ENCODE measurements around the gene LZIC. TPM values are rescaled to one million over a fixed set of nuclear protein-coding genes. Genes with fewer than 3 reads are reported as not detected.

The LZIC gene
- total and polyA plus RNA-seq, 2 of the 13 experiments (the other 11 are each of a cell fraction or from before 2014, with no cell fraction given) = 25.2 to 71.8 TPM

DNA sequence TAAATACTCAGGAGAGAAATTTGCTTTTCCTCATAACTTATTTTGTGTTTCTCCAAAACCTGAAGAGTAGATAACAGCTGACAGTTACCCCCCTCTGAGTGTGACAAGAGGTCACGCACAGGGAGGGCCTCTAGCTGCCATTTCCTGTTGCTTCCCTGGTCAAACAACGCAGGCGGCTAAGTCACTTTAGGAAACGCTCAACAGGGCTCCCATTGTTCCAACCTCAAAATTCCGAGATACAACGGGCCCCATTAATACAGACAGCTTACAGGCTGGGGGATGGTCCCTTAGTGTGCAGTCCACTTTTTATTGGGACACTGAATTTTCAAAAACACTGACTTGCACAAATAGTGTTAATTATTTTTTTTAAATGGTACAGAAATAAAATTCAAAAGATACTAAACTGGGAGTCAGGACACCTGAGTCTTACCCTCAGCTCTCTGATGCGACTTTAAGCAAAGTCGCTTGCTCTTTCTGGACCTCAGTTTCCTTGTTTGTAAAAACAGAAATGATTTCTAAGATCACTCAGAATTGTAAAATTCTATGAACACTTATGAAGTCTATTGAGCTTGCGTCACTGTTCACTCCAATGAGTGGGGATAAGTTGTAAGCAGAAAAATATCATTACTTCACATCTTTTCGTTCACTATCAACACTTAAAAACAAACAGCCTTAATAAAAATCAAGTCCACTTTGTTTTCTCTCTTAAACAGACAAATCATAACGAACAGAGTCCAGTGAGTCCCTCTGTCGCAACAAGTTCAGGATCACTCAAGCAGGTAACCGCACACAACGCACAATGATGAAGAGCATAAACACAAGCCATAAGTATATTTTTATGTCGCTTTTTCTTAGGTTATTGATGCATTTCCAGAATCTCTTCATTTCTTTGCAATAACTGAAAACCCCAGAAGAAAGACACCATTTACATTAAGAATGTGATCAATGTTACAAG, 13.5 kb downstream of the LZIC start (continued):
- TF ChIP-seq, protein P1, sequence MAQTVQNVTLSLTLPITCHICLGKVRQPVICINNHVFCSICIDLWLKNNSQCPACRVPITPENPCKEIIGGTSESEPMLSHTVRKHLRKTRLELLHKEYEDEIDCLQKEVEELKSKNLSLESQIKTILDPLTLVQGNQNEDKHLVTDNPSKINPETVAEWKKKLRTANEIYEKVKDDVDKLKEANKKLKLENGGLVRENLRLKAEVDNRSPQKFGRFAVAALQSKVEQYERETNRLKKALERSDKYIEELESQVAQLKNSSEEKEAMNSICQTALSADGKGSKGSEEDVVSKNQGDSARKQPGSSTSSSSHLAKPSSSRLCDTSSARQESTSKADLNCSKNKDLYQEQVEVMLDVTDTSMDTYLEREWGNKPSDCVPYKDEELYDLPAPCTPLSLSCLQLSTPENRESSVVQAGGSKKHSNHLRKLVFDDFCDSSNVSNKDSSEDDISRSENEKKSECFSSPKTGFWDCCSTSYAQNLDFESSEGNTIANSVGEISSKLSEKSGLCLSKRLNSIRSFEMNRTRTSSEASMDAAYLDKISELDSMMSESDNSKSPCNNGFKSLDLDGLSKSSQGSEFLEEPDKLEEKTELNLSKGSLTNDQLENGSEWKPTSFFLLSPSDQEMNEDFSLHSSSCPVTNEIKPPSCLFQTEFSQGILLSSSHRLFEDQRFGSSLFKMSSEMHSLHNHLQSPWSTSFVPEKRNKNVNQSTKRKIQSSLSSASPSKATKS (CRISPR knock-in tag; IDR thresholded peaks at IDR 0.05) = no peak
- no peak for TF ChIP-seq TEAD2 (CRISPR knock-in tag; IDR thresholded peaks at IDR 0.05)
- no peak for TF ChIP-seq KDM5B (CRISPR knock-in tag; IDR thresholded peaks at IDR 0.05; ENCODE audit: borderline replicate concordance)
- TF ChIP-seq ZNF879 (CRISPR knock-in tag; IDR thresholded peaks at IDR 0.05) = no peak
- TF ChIP-seq HMG20A (CRISPR knock-in tag; IDR thresholded peaks at IDR 0.05; ENCODE audit: borderline replicate concordance) = peak; percentile 70
- TF ChIP-seq ZNF556 (CRISPR knock-in tag; IDR thresholded peaks at IDR 0.05; ENCODE audit: borderline replicate concordance) = 0 out of 2 replicates have a peak, but pooled peaks have one; percentile 49

DNA sequence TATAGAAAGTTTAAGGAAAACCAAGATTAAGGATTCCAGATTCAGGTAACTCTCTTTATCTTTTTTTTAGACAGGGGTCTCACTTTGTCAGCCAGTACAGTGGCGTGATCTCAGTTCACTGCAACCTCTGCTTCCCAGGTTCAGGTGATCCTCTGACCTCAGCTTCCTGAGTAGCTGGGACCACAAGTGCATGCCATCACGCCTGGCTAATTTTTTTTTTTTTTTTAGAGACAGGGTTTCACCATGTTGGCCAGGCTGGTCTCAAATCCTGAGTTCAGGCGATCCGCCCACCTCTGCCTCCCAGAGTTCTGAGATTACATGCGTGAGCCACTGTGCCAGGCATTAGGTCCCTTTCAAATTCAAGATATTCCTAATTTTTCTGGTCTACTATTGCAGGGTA, 15.9 kb downstream of the LZIC start:
- Histone ChIP-seq H3K4me1 (ENCODE audit: insufficient read depth, low read length) (peaks cover 74% of the 10 kb centered on the region), H3K9ac (ENCODE audit: insufficient read depth, low read depth, low read length) (0 out of 2 replicates have a peak overlapping the region, but pooled peaks have one; percentile 15), H3K9me3 (ENCODE audit: low read length) (no peaks in the 10 kb centered on the region), H4K20me1 (ENCODE audit: insufficient read depth, low read length) (no peaks in the 10 kb centered on the region), H3K79me2 (ENCODE audit: insufficient read depth, low read length) (no peaks in the 10 kb centered on the region), H3K4me2 (ENCODE audit: low read depth, low read length) (no peak overlapping the region), H3K27ac (ENCODE audit: extremely low read length, insufficient read depth, low read length) (peak overlapping the region; percentile 51), H3K4me3 (replicated peaks in 1 of 3; ENCODE audit: insufficient read depth in 1 of 3, low read depth in 2 of 3, low read length in 3 of 3) (no peak overlapping the region), H3K27me3 (ENCODE audit: control insufficient read depth in 1 of 2, insufficient read depth in 2 of 2, low read length in 2 of 2) (no peaks in the 10 kb centered on the region), H2AFZ (ENCODE audit: low read length) (no peak overlapping the region), H3K36me3 (replicated peaks in 1 of 2; ENCODE audit: control insufficient read depth in 1 of 2, insufficient read depth in 2 of 2, low read length in 2 of 2) (0 out of 5 replicates have a peak, but pooled peaks cover 0 to 3% of the 10 kb centered on the region in 2 experiments)
- intact Hi-C loops (cut with micrococcal nuclease; ENCODE audit: unreplicated experiment) (no loop called here), in situ Hi-C loops (cut with HindIII; ENCODE audit: extremely low pct_ligation_motif_present, low pct_unique_long_range_greater_than_20kb) (no loop called here)
- no peak for ATAC-seq
- CTCF ChIA-PET (ENCODE audit: low intra/inter-chr PET ratio, low total read pairs) = no interaction called here
- FAIRE-seq = no peak
- WGBS (ENCODE audit: low lambda C conversion rate) = 78% methylated on average over 5 of the region's 5 CpGs
- DNase-seq (ENCODE audit: low spot score) = peak; percentile 42
- BruUV-seq (replicated peaks) = no TSS peak
- POLR2A ChIA-PET = interaction anchor here (9.7 kb wide), 1 partner anchor 13 kb away, joined by 130 read pairs; no protein-coding TSS in a partner anchor
- TF ChIP-seq ZBTB20 (CRISPR knock-in tag; IDR thresholded peaks at IDR 0.05; ENCODE audit: borderline replicate concordance, low read depth) = no peak
- peak; percentile 15; the same call in 1 of the 2 replicates for TF ChIP-seq ETV5 (CRISPR knock-in tag; IDR thresholded peaks at IDR 0.05; ENCODE audit: borderline replicate concordance)
- TF ChIP-seq KDM3A (CRISPR knock-in tag; IDR thresholded peaks at IDR 0.05; ENCODE audit: low read depth) = no peak
- no peak for TF ChIP-seq ZNF782 (CRISPR knock-in tag; IDR thresholded peaks at IDR 0.05; ENCODE audit: borderline replicate concordance)
- TF ChIP-seq ZBTB38 (CRISPR knock-in tag; IDR thresholded peaks at IDR 0.05) = peak; percentile 21; the same call in 1 of the 2 replicates
- no peak for TF ChIP-seq ZNF451 (CRISPR knock-in tag; IDR thresholded peaks at IDR 0.05)
- TF ChIP-seq MTA1 (CRISPR knock-in tag; IDR thresholded peaks at IDR 0.05; ENCODE audit: borderline replicate concordance) = no peak
- peak; percentile 14 for TF ChIP-seq TEAD3 (CRISPR knock-in tag; optimal IDR thresholded peaks at IDR 0.05; ENCODE audit: borderline replicate concordance)
- no peak for TF ChIP-seq RFXANK (CRISPR knock-in tag; IDR thresholded peaks at IDR 0.05)
- TF ChIP-seq RARA (CRISPR knock-in tag; IDR thresholded peaks at IDR 0.05) = 0 out of 2 replicates have a peak, but pooled peaks have one; percentile 21
- 0 out of 2 replicates have a peak, but pooled peaks have one; percentile 21 for TF ChIP-seq ZNF292 (CRISPR knock-in tag; IDR thresholded peaks at IDR 0.05; ENCODE audit: borderline replicate concordance, low read depth)
- TF ChIP-seq NR2F6 (IDR thresholded peaks at IDR 0.05) = no peak
- TF ChIP-seq NR2F6 (CRISPR knock-in tag; IDR thresholded peaks at IDR 0.05) = 0 out of 2 replicates have a peak, but pooled peaks have one; percentile 23
- no peak for TF ChIP-seq ZNF563 (CRISPR knock-in tag; IDR thresholded peaks at IDR 0.05)
